ENCODE results near the gene PRRC2A. TPM values are rescaled to one million over a fixed set of nuclear protein-coding genes. Genes with fewer than 3 reads are reported as not detected.

Gene PRRC2A
- total RNA-seq, 1 experiment from 2014 or later: 318 TPM

GRCh38 chr6:31578184-31579118 lies 42.1 kb upstream of the PRRC2A start:
- H3K27ac ChIP-seq (ENCODE audit: low read length): peak overlapping the region; percentile 78
- TF ChIP-seq SIN3A (IDR thresholded peaks at IDR 0.05; ENCODE audit: borderline replicate concordance, insufficient read depth, low read depth, low read length): no peak
- TF ChIP-seq REST (IDR thresholded peaks at IDR 0.05; ENCODE audit: insufficient read depth in 1 of 2, low read depth in 2 of 2, low read length in 1 of 2): peak; percentile 50 to 53; a peak in 1 of 4 replicates
- ChIA-PET CTCF (interaction anchor here (0.6 to 0.9 kb wide), 2 partner anchors 27 to 80 kb away, joined by 3 to 6 read pairs; partner anchors contain the start of gene MICB), POLR2A (interaction anchor here (0.6 to 0.7 kb wide), 2 partner anchors 19 to 30 kb away, joined by 3 to 5 read pairs; no protein-coding TSS in a partner anchor)
- BruUV-seq (replicated peaks): no TSS peak
- no peaks in the 10 kb centered on the region for H3K9me3 ChIP-seq (ENCODE audit: control insufficient read depth, insufficient read depth, low read depth, low read length)
- DNase-seq (ENCODE audit: low read depth, low spot score) (no peak), ATAC-seq (peak; percentile 57)
- no peaks in the 10 kb centered on the region for H3K27me3 ChIP-seq (ENCODE audit: control insufficient read depth, insufficient read depth, low read length)
- H3K4me3 ChIP-seq (ENCODE audit: low read depth in 2 of 2, low read length in 2 of 2): no peak overlapping the region
- H3K36me3 ChIP-seq (ENCODE audit: control insufficient read depth, insufficient read depth, low read length): no peaks in the 10 kb centered on the region
- in situ Hi-C loops (cut with HindIII; ENCODE audit: low pct_unique_long_range_greater_than_20kb, low sequenced_read_pairs) (no loop called here), intact Hi-C loops (cut with micrococcal nuclease; ENCODE audit: unreplicated experiment) (no loop called here)
- H3K4me1 ChIP-seq (ENCODE audit: control insufficient read depth, insufficient read depth, low read length): peaks cover 22% of the 10 kb centered on the region

GRCh38 chr6:31579119-31579505 lies 41.4 kb upstream of the PRRC2A start:
- no peaks in the 10 kb centered on the region for H3K36me3 ChIP-seq (ENCODE audit: control insufficient read depth, insufficient read depth, low read length)

More at GRCh38 chr6:31579119-31579505, 41.4 kb upstream of the PRRC2A start:
- no peak for DNase-seq (ENCODE audit: low read depth, low spot score)
- no TSS peak for BruUV-seq (replicated peaks)
- ATAC-seq: no peak
- H3K27ac ChIP-seq (ENCODE audit: low read length): peak overlapping the region; percentile 78; the same call in 1 of the 2 replicates
- peaks cover 22% of the 10 kb centered on the region for H3K4me1 ChIP-seq (ENCODE audit: control insufficient read depth, insufficient read depth, low read length)
- no peaks in the 10 kb centered on the region for H3K27me3 ChIP-seq (ENCODE audit: control insufficient read depth, insufficient read depth, low read length)
- CTCF ChIA-PET: interaction anchor here (0.9 kb wide), 1 partner anchor 28 kb away, joined by 3 read pairs; no protein-coding TSS in a partner anchor
- POLR2A ChIA-PET: no interaction called here
- no peaks in the 10 kb centered on the region for H3K9me3 ChIP-seq (ENCODE audit: control insufficient read depth, insufficient read depth, low read depth, low read length)
- no peak for TF ChIP-seq SIN3A (IDR thresholded peaks at IDR 0.05; ENCODE audit: borderline replicate concordance, insufficient read depth, low read depth, low read length)
- no peak for TF ChIP-seq CTCF (IDR thresholded peaks at IDR 0.05)
- no peak for TF ChIP-seq REST (IDR thresholded peaks at IDR 0.05; ENCODE audit: insufficient read depth in 1 of 2, low read depth in 2 of 2, low read length in 1 of 2)
- no peak for TF ChIP-seq POLR2AphosphoS5 (IDR thresholded peaks at IDR 0.05; ENCODE audit: low read depth, low read length)
- TF ChIP-seq TCF7L2 (IDR thresholded peaks at IDR 0.05; ENCODE audit: low read depth, low read length): no peak
- H3K4me3 ChIP-seq (ENCODE audit: low read depth in 2 of 2, low read length in 2 of 2): no peak overlapping the region
- in situ Hi-C loops (cut with HindIII; ENCODE audit: low pct_unique_long_range_greater_than_20kb, low sequenced_read_pairs) (no loop called here), intact Hi-C loops (cut with micrococcal nuclease; ENCODE audit: unreplicated experiment) (no loop called here)

All from Panc1 (cell line).